BE2C (cell line): ENCODE data around the gene SPA17.

Source experiments
- DNase-seq: peaks from one replicate; pipeline ENCODE4 v3.0.0-alpha.2; 2020
- H3K27me3 ChIP-seq: fragments of 250-450 bp; sonication (Bioruptor Pico); 2 replicates; pipeline ENCODE4 v1.5.1; 2020; ENCODE audit warnings: mild to moderate bottlenecking
- H3K36me3 ChIP-seq: fragments of 250-450 bp; sonication (Bioruptor Pico); 2 replicates; pipeline ENCODE4 v1.5.1; 2020; ENCODE audit warnings: mild to moderate bottlenecking
- H3K4me1 ChIP-seq: fragments of 250-450 bp; sonication (Bioruptor Pico); 2 replicates; pipeline ENCODE4 v1.5.1; 2020
- H3K4me3 ChIP-seq: 2 replicates; pipeline ENCODE4 v1.5.1; 2011; ENCODE audit warnings: low read depth, low read length
- H3K9me3 ChIP-seq: fragments of 250-450 bp; sonication (Bioruptor Pico); 2 replicates; pipeline ENCODE4 v1.5.1; 2020
- CTCF ChIP-seq: IDR thresholded peaks from 2 replicates; pipeline ENCODE4 v1.5.1; 2012; ENCODE audit warnings: mild to moderate bottlenecking, low read depth, low read length

Gene SPA17

GRCh38 chr11:124658501-124658900, 15.2 kb upstream of the SPA17 start:
- no peaks in the 10 kb centered on the region for H3K36me3 ChIP-seq
- no peak for DNase-seq
- no peaks in the 10 kb centered on the region for H3K4me1 ChIP-seq
- no peak overlapping the region for H3K4me3 ChIP-seq
- no peaks in the 10 kb centered on the region for H3K9me3 ChIP-seq
- no peaks in the 10 kb centered on the region; the same call in none of the 2 replicates for H3K27me3 ChIP-seq
- no peak for TF ChIP-seq CTCF

GRCh38 chr11:124658986-124659385, 14.7 kb upstream of the SPA17 start:
- no peaks in the 10 kb centered on the region for H3K4me1 ChIP-seq
- H3K27me3 ChIP-seq, result no peaks in the 10 kb centered on the region; the same call in 1 of the 2 replicates
- H3K9me3 ChIP-seq, result no peaks in the 10 kb centered on the region
- no peak for DNase-seq
- no peak overlapping the region for H3K4me3 ChIP-seq
- no peaks in the 10 kb centered on the region for H3K36me3 ChIP-seq
- TF ChIP-seq CTCF, result no peak

GRCh38 chr11:124661553-124661952, 12.2 kb upstream of the SPA17 start:
- Histone ChIP-seq H3K4me1 (no peaks in the 10 kb centered on the region), H3K4me3 (no peak overlapping the region), H3K27me3 (peaks cover 2% of the 10 kb centered on the region), H3K9me3 (no peaks in the 10 kb centered on the region), H3K36me3 (no peaks in the 10 kb centered on the region)
- DNase-seq, result no peak
- TF ChIP-seq CTCF, result no peak

- Histone ChIP-seq H3K36me3 (no peaks in the 10 kb centered on the region), H3K4me1 (no peaks in the 10 kb centered on the region), H3K9me3 (no peaks in the 10 kb centered on the region), H3K4me3 (no peak overlapping the region), H3K27me3 (peaks cover 3% of the 10 kb centered on the region)
- no peak for TF ChIP-seq CTCF
- DNase-seq, result no peak
Observed at GRCh38 chr11:124662106-124662505, 11.6 kb upstream of the SPA17 start.

- Histone ChIP-seq H3K36me3 (no peaks in the 10 kb centered on the region), H3K9me3 (no peaks in the 10 kb centered on the region), H3K4me1 (no peaks in the 10 kb centered on the region), H3K4me3 (no peak overlapping the region), H3K27me3 (peaks cover 5% of the 10 kb centered on the region)
- TF ChIP-seq CTCF, result no peak
- DNase-seq, result no peak
Observed at GRCh38 chr11:124663861-124664260, 9.8 kb upstream of the SPA17 start.

DNA sequence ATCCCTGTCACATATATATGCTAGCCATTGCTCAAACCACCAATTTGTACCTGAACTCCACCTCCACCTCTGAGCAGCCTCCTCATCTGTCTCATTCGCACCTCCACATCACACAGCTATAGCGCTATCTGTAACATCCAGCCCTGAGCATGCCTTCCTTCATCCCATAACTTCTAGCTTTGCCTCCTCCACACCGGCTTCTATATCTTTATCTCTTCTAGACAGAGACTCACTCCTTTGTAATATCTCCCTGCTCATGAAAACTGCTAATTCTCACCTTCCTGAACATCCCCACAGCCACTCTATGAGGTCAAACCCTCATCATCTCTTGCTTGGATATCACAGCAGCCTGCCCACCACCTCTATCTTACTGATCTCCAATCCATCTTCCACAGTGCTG, 6.1 kb upstream of the SPA17 start:
- Histone ChIP-seq H3K27me3 (peaks cover 5% of the 10 kb centered on the region), H3K4me1 (no peaks in the 10 kb centered on the region), H3K9me3 (no peaks in the 10 kb centered on the region), H3K36me3 (no peaks in the 10 kb centered on the region), H3K4me3 (no peak overlapping the region)
- no peak for DNase-seq
- no peak for TF ChIP-seq CTCF
